SJCRH30 (cell line): ENCODE data around the gene CSRNP2. TPM values are rescaled to one million over a fixed set of nuclear protein-coding genes. Genes with fewer than 3 reads are reported as not detected.

ENCODE experiments used
- DNase-seq, 2 experiments: peaks; one replicate each; pipeline ENCODE4 v3.0.0-alpha.2; 2015 to 2020
- H3K27ac ChIP-seq: fragments of 250-450 bp; sonication (Bioruptor Pico); 2 replicates; pipeline ENCODE4 v1.5.1; 2020; ENCODE audit warnings: mild to moderate bottlenecking, moderate library complexity
- H3K27me3 ChIP-seq: fragments of 250-450 bp; sonication (Bioruptor Pico); 2 replicates; pipeline ENCODE4 v1.5.1; 2020; ENCODE audit warnings: mild to moderate bottlenecking, moderate library complexity
- H3K36me3 ChIP-seq: fragments of 250-450 bp; sonication (Bioruptor Pico); 2 replicates; pipeline ENCODE4 v1.5.1; 2020; ENCODE audit warnings: mild to moderate bottlenecking, moderate library complexity
- H3K4me1 ChIP-seq: fragments of 250-450 bp; sonication (Bioruptor Pico); 2 replicates; pipeline ENCODE4 v1.5.1; 2020; ENCODE audit warnings: mild to moderate bottlenecking, moderate library complexity
- H3K4me3 ChIP-seq: fragments of 250-450 bp; sonication (Bioruptor Pico); 2 replicates; pipeline ENCODE4 v1.5.1; 2020; ENCODE audit warnings: mild to moderate bottlenecking, moderate library complexity
- H3K9me3 ChIP-seq: fragments of 250-450 bp; sonication (Bioruptor Pico); replicated peaks from 2 replicates; pipeline ENCODE4 v1.5.1; 2020; ENCODE audit warnings: mild to moderate bottlenecking, moderate library complexity
- total RNA-seq: library from RNA; depleted of rRNA; stranded (reverse); fragments of >200 nt; shearing (Covaris generic); gene quantifications from 2 replicates; pipeline ENCODE4 v1.2.3, GENCODE V29; 2014

CSRNP2 gene
- total RNA-seq, 1 experiment from 2014 or later = 92.5 TPM

DNA sequence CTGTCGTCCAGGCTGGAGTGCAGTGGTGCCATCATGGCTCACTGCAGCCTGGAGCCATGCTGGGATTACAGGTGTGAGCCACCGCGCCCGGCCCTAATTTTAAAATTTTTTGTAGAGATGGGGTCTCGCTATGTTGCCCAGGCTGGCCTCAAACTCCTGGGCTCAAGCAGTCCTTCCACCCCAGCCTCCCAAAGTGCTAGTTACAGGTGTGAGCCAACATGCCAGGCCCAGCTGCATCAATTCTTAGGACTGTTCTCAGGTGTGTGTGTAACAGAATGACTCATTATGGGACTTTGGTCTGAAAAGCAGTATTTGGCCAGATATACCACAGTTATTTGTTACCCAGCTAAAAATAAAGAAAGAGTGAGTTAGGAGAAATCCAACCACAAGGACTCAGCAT lies 17.9 kb downstream of the CSRNP2 start:
- peaks cover 91% of the 10 kb centered on the region for H3K36me3 ChIP-seq

DNA sequence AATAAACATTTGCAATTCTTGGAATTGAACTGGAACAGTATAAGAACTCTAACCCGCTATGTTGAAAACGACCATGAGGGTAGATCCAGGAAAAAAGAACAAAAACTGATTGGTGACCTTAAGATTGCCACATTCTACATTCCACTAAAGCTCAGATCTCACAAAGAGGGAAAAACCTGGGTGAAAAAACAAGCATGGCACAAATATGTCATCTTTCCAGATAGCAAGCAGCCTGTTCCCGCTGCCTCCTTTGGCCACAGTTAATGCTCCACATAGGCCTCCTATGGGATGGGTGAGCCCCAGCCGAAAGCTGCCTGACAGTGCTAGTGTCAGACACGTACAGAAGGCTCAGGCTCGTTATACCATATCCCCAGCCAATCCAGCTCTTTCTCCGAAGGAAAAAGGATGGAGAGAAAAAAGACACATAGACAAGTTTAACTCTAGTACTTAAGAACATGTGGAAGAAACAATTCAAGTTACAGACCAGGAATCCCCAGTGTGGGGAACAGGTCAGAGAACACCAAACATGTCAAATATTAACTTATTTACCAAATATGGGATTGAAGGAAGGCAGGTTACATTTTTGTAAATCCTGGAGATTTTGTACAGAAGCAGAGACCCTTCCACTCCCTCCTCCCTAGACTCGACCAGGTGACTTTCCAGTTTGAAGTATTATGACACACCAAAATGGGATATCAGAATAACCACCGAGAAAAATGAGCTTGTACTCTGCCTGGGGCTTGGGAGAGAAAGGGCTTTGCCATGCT lies 20.6 kb downstream of the CSRNP2 start:
- Histone ChIP-seq H3K4me3 (no peak overlapping the region), H3K27ac (no peak overlapping the region), H3K27me3 (no peaks in the 10 kb centered on the region), H3K9me3 (no peaks in the 10 kb centered on the region), H3K4me1 (no peaks in the 10 kb centered on the region), H3K36me3 (peaks cover 89% of the 10 kb centered on the region)
- no peak for DNase-seq

More for the DNA sequence above, 17.9 kb downstream of the CSRNP2 start:
- Histone ChIP-seq H3K27me3 (no peaks in the 10 kb centered on the region), H3K27ac (no peak overlapping the region), H3K9me3 (no peaks in the 10 kb centered on the region), H3K4me1 (peaks cover 8% of the 10 kb centered on the region), H3K4me3 (no peak overlapping the region)
- DNase-seq = no peak

DNA sequence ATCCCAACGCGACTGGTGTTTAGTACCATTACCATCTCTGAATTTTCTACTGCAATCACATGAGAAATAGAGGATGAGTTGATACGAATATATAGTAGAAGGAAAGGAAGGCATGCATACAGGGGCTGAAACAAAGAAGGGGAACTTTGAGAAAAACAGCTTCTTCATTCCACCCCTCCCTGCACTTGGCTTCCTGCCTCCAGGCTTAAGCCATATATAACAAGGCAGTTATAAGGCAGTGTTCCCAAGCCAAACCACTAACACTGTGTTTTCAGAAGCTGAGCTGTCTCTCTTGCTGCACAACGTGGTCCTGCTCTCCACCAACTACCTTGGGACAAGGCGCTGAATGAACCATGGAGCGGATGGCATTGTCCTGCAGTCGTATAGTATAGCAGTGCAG lies 24.3 kb downstream of the CSRNP2 start:
- DNase-seq = no peak
- Histone ChIP-seq H3K27ac (no peak overlapping the region), H3K4me3 (no peak overlapping the region), H3K4me1 (no peaks in the 10 kb centered on the region), H3K27me3 (no peaks in the 10 kb centered on the region), H3K9me3 (no peaks in the 10 kb centered on the region), H3K36me3 (peaks cover 71% of the 10 kb centered on the region)

DNA sequence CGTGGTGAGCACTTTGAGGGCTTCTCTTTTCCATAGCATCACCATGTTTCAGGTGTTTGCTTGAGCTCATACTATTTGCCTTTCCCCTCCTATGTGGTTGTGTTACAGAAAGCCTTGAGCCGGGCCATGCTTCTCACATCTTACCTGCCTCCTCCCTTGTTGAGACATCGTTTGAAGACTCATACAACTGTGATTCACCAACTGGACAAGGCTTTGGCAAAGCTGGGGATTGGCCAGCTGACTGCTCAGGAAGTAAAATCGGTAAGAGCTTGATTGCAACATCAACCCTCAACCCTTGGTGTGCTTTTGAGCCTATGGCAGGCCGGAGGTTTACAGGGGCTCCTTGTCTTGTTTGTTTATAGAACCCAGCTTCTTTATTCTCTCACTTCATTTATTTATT lies 27.2 kb downstream of the CSRNP2 start:
- no peak overlapping the region for H3K27ac ChIP-seq
- H3K9me3 ChIP-seq = no peaks in the 10 kb centered on the region
- DNase-seq = no peak
- H3K4me3 ChIP-seq = no peak overlapping the region
- H3K36me3 ChIP-seq = peaks cover 47% of the 10 kb centered on the region
- peaks cover 10% of the 10 kb centered on the region for H3K4me1 ChIP-seq
- H3K27me3 ChIP-seq = no peaks in the 10 kb centered on the region

DNA sequence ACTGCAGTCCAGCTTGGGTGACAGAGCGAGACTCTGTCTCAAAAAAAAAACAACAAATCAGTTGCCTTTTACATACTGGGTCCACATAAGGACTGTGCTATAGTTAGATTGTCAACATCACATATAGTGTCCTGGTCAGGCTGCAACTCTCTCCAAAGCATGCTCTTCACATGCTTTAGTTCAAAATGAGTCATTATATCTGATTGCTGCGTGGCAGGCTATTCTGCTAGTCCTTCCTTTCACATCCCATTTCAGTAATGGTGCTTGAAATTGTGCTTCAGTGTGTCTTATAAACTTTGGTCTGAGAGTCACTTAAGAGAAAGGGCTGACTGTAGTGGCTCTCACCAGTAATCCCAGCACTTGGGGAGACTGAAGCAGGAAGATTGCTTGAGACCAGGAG lies 28.3 kb downstream of the CSRNP2 start:
- Histone ChIP-seq H3K36me3 (peaks cover 38% of the 10 kb centered on the region), H3K27me3 (no peaks in the 10 kb centered on the region), H3K4me1 (peaks cover 14% of the 10 kb centered on the region), H3K4me3 (no peak overlapping the region), H3K27ac (no peak overlapping the region), H3K9me3 (no peaks in the 10 kb centered on the region)
- DNase-seq = no peak

DNA sequence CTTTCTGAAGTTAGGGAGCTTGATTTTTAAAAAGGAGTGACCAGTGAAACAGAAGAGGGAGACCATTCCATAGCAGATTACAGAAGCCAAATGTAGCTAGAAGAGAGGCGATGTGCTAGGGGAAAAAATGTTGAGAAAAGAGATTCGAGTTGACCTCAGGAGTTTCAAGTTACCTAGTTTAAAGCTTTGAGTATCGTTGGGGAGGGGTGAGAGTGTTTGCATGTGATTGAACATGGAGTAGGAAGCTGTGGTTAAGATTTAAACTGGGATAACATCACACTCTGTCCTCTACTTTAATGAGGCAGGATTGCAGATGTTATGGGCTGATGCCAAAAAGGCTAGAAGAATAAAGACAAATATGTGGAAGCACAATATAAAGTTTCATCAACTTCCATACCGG lies 31.6 kb downstream of the CSRNP2 start:
- no peak overlapping the region for H3K27ac ChIP-seq
- no peak overlapping the region for H3K4me3 ChIP-seq
- H3K4me1 ChIP-seq = peaks cover 23% of the 10 kb centered on the region
- no peaks in the 10 kb centered on the region for H3K27me3 ChIP-seq
- H3K36me3 ChIP-seq = peaks cover 14% of the 10 kb centered on the region
- no peaks in the 10 kb centered on the region for H3K9me3 ChIP-seq
- peak; percentile 39 to 75 for DNase-seq

DNA sequence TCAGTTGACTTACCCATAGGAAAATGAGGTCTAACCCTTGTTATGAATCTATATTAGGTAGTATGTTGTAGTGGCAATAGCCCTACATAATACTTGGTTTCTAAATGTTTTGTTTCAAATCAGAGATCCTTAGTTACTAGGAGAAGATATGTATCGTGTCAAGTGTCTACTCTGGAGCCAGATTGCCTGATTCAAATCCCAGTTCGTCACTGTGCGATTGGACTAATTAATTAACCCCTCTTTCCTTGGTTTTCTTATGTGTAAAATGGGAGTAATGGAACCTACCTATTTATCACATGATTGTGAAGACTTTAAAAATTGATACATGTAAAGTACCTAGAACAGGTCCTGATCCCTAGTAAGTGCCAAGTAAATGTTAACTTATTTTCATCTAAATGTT lies 33.9 kb downstream of the CSRNP2 start:
- no peak overlapping the region for H3K27ac ChIP-seq
- DNase-seq = no peak
- H3K4me1 ChIP-seq = peaks cover 23% of the 10 kb centered on the region
- no peaks in the 10 kb centered on the region for H3K9me3 ChIP-seq
- H3K4me3 ChIP-seq = peak overlapping the region; percentile 74; the same call in 1 of the 2 replicates
- no peaks in the 10 kb centered on the region for H3K27me3 ChIP-seq
- peaks cover 5% of the 10 kb centered on the region; the same call in 1 of the 2 replicates for H3K36me3 ChIP-seq

DNA sequence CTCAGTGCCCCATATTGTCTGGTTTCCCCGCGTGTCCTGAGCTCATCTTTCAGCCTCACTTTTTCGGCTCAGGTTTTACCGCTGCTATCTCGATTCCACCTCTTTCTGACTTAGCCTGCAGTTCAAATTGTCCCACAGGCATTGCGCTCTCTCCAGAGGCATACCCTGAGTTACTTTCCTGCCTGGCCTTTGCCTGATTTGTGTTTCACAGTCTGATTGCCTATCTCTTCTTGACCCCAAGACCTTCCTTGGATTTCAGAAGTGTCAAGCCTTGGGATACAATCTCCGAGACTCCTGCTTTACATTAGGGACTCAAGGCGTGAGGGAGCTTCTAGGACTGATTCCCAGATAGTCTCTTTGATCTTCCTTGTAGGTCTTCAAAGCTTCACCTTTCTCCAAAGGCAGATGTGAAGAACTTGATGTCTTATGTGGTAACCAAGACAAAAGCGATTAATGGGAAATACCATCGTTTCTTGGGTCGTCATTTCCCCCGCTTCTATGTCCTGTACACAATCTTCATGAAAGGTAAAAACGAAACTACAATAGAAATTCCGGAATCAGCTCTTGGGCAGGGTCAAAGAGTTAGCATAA lies 34.6 kb downstream of the CSRNP2 start:
- peak overlapping the region; percentile 72 for H3K27ac ChIP-seq

DNA sequence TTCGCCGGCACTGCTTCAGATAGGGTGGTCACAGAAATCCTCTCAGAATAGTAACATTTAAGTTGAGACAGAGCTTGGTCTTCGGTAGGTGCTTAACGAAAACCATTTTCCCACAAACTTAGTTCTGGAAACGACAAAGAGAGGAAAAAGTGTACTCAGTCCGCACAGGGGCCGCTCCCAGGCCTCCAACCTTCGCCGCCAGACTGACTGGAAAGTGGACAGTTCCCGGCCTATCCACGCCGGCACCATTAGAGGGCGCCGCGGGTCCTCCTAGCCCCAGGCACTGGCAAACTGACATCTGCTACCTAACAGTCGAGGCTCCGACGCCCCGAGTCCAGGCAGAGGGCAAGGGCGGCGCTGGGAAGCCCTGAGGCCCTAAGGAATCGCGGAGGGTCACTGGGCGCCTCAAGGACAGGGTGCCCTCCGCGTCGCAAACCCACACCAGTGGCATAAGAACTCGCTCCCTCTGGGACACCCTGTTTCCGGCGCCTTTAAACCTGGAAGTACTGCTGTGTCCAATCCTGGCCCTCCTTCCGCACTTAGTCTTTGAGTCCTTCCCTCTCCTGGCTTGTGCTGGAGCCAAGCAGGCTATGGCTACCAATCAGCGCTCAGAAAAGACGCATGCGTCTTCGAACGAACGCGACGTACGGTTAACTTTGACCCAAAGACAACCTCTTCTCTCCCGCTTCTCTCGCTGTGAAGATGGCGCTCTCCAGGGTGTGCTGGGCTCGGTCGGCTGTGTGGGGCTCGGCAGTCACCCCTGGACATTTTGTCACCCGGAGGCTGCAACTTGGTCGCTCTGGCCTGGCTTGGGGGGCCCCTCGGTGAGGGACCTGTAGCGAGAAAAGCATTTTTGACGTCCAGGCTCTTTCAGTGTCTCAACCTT lies 35.5 kb downstream of the CSRNP2 start, which contains the start of gene LETMD1:
Gene LETMD1, plus strand, starts transcription at position 673 of the 886 bp plus-strand sequence. Its CDS starts 30 bp downstream, at position 703.
- peak; percentile 97 to 99 for DNase-seq
- Histone ChIP-seq H3K27me3 (no peaks in the 10 kb centered on the region), H3K36me3 (0 out of 2 replicates have a peak, but pooled peaks cover 5% of the 10 kb centered on the region), H3K4me3 (peak within 1 kb of the TSS; percentile 74), H3K27ac (peak within 1 kb of the TSS; percentile 72), H3K4me1 (peaks cover 23% of the 10 kb centered on the region), H3K9me3 (no peaks in the 10 kb centered on the region)

More for the DNA sequence above, 34.6 kb downstream of the CSRNP2 start:
- no peak for DNase-seq
- Histone ChIP-seq H3K4me3 (peak overlapping the region; percentile 74), H3K4me1 (peaks cover 23% of the 10 kb centered on the region), H3K36me3 (peaks cover 5% of the 10 kb centered on the region; the same call in 1 of the 2 replicates), H3K27me3 (no peaks in the 10 kb centered on the region), H3K9me3 (no peaks in the 10 kb centered on the region)

DNA sequence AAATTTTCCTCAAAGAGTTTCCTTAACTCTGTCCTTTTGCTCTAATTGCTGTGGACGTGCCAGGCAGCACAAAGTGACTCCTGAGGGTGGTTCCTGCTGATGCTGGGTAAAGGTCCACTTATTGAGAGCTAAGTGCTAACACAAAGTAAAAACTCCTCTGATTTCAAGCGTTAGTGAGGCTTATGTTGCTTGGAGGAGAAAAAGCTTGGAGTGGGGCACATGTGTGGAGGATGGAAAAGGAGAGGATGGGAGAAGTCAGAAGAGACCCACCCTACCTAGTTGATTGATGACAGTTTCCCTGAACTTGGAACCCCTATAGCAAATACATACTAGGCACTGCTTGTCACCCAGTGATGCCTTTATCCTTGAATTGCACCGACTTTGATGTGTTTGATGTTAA lies 47.1 kb downstream of the CSRNP2 start:
- Histone ChIP-seq H3K9me3 (no peaks in the 10 kb centered on the region), H3K27me3 (peaks cover 7% of the 10 kb centered on the region; the same call in 1 of the 2 replicates), H3K36me3 (no peaks in the 10 kb centered on the region), H3K27ac (no peak overlapping the region), H3K4me3 (no peak overlapping the region), H3K4me1 (no peaks in the 10 kb centered on the region)
- DNase-seq = no peak

DNA sequence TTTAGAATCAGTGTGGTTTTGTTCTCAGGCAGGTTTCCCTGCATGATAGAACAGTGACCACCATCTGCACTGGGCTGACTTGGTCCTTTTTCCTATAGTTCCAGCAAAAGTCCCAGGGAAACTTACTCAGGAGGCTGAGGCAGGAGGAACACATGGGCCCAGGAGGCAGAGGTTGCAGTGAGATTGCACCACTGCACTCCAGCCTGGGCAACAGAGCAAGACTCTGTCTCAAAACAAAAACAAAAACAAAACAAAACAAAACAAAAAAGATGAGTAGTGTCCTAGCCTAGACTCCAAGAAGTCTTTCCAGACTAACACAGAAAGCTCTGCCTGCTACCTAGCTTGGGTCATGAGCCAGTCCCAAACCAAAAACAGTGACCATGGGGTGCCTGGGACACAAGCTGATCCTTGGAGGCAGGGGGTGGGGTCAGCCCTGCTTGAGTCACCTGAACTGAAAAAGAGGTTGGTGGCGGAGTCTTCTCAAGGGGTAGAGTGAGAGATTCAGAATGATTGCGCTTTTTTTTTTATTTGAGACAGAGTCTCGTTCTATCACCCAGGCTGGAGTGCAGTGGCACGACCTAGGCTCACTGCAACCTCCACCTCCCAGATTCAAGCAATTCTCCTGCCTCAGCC lies 49.8 kb downstream of the CSRNP2 start:
- DNase-seq = no peak
- H3K9me3 ChIP-seq = no peaks in the 10 kb centered on the region
- H3K27me3 ChIP-seq = peaks cover 7% of the 10 kb centered on the region; the same call in 1 of the 2 replicates
- H3K4me1 ChIP-seq = no peaks in the 10 kb centered on the region
- no peaks in the 10 kb centered on the region for H3K36me3 ChIP-seq
- H3K27ac ChIP-seq = no peak overlapping the region
- H3K4me3 ChIP-seq = no peak overlapping the region

DNA sequence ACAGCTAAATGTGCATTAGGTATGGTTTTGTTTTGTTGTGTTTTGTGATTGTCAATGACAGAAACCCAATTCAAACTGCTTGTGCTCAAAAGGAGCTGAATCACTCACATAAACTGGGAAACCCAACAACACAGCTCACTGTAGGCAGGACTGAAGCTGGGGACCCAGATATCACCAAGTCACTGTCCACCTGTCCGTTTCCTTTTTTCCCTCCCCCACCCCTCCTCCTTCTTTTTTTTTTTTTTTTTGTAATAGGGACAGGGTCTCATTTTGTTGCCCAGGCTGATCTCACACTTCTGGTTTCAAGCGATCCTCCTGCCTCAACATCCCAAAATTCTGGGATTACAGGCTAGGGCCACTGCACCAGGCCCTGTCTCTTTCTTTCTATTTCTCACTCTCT lies 50.3 kb downstream of the CSRNP2 start:
- peaks cover 7% of the 10 kb centered on the region; the same call in 1 of the 2 replicates for H3K27me3 ChIP-seq
- H3K36me3 ChIP-seq = no peaks in the 10 kb centered on the region
- no peaks in the 10 kb centered on the region for H3K9me3 ChIP-seq
- no peak for DNase-seq
- H3K4me3 ChIP-seq = no peak overlapping the region
- H3K27ac ChIP-seq = no peak overlapping the region
- no peaks in the 10 kb centered on the region for H3K4me1 ChIP-seq

DNA sequence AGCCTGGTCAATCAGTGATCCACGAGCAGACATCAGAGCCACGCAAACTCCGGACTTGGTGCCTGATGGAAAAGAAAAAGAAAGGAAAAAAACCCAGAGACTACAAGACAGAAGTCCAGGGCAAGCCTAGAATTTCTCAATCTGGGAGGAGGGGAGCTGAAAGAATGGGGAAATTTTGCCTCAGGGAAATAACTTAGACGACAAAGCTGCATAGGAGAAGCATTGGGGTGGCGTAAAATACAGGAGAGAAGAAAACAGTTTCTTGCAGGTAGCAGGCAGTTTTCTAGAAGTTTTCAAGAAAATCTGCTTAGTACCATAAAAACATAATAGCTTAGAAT lies 54.6 kb downstream of the CSRNP2 start:
- Histone ChIP-seq H3K4me3 (no peak overlapping the region), H3K27ac (no peak overlapping the region), H3K4me1 (no peaks in the 10 kb centered on the region), H3K9me3 (no peaks in the 10 kb centered on the region), H3K27me3 (no peaks in the 10 kb centered on the region), H3K36me3 (no peaks in the 10 kb centered on the region)
- no peak for DNase-seq

DNA sequence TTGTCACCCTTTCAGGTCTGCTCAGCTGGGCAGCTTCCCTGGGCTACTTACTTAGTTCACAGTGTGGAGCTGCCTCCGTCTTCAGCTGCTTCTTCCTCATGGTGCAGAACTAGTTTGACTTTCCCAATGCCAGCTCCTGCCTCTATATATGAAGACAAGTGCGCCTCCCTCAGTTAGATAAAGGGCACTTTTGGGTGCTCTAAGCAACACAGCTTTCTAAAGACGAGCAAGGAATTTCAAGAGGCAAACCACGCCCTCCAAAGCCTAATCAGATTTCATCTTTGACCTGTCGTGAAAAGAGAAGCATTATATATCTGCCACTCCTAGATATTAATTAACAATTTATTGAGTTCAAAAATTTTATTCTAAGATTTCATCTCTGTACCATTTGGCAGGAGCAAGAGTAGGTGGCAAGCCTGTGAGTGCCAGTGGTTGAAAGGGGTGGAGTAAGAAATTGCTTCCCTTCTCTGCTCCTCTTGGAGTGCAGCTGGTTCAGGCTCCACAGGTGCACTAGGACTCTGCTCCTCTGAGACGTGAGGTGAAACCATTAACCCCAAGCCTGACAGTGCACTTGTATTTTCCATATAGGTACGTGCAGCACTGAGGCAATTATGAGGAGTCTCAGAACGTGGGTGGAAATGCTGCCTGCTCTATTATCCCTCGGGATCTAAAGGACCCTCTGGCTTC lies 55.1 kb downstream of the CSRNP2 start:
- Histone ChIP-seq H3K27me3 (no peaks in the 10 kb centered on the region), H3K4me3 (no peak overlapping the region), H3K27ac (no peak overlapping the region), H3K9me3 (no peaks in the 10 kb centered on the region), H3K4me1 (no peaks in the 10 kb centered on the region), H3K36me3 (no peaks in the 10 kb centered on the region)
- peak; percentile 47 to 80 for DNase-seq
